Panc1 (cell line): Measurements from ENCODE around the gene PLPPR2. TPM values are rescaled to one million over a fixed set of nuclear protein-coding genes. Genes with fewer than 3 reads are reported as not detected.

Source experiments
- ATAC-seq: fragments of 200-7000 bp; cut with Tn5 transposase; 2 replicates; pipeline ENCODE4 v1.9.1; 2020; ENCODE audit warnings: mild to moderate bottlenecking, moderate library complexity
- BruUV-seq: library from RNA; stranded (reverse); fragments of 400-500 nt; replicated peaks from 2 replicates; lab custom pipeline; 2021; lab: Mats Ljungman, UMichigan
- CTCF ChIA-PET: fragments of 300-600 bp; sonication (Branson Sonifier 250); formaldehyde crosslinking; loops from one replicate; lab custom pipeline; 2022; ENCODE audit warnings: antibody characterized with exemption; lab: Charles Lee
- POLR2A ChIA-PET: fragments of 300-600 bp; sonication (Branson Sonifier 250); formaldehyde crosslinking; loops from one replicate; lab custom pipeline; 2022; ENCODE audit warnings: antibody characterized with exemption; lab: Charles Lee
- DNase-seq: peaks from one replicate; pipeline ENCODE4 v3.0.0-alpha.2; 2010; ENCODE audit warnings: low read depth, low spot score
- H3K27ac ChIP-seq: 2 replicates; pipeline ENCODE4 v1.5.1; 2011; ENCODE audit warnings: mild to moderate bottlenecking, low read length, inconsistent platforms
- H3K27me3 ChIP-seq: fragments of 200-500 bp; sonication (Bioruptor generic); 2 replicates; pipeline ENCODE4 v1.6.0; 2014; ENCODE audit warnings: low read length, inconsistent platforms; ENCODE audit not compliant: control insufficient read depth, insufficient read depth
- H3K36me3 ChIP-seq: fragments of 200-500 bp; sonication (Bioruptor generic); 2 replicates; pipeline ENCODE4 v1.5.1; 2014; ENCODE audit warnings: inconsistent platforms, mild to moderate bottlenecking, low read length, moderate library complexity; ENCODE audit not compliant: control insufficient read depth, insufficient read depth
- H3K4me1 ChIP-seq: 2 replicates; pipeline ENCODE4 v1.5.1; 2011; ENCODE audit warnings: inconsistent platforms, mild to moderate bottlenecking, low read length, moderate library complexity; ENCODE audit not compliant: control insufficient read depth, insufficient read depth
- H3K4me3 ChIP-seq, 2 experiments: 2 replicates each; pipeline ENCODE4 v1.5.1; 2011 to 2012; ENCODE audit warnings: low read depth in 2 of 2, low read length in 2 of 2, mild to moderate bottlenecking in 2 of 2, inconsistent platforms in 1 of 2, moderate library complexity in 1 of 2
- H3K9me3 ChIP-seq: fragments of 200-500 bp; sonication (Bioruptor generic); 2 replicates; pipeline ENCODE4 v1.5.1; 2014; ENCODE audit warnings: low read depth, mild to moderate bottlenecking, inconsistent platforms, low read length, moderate library complexity; ENCODE audit not compliant: control insufficient read depth, insufficient read depth
- CTCF ChIP-seq: fragments of 450-650 bp; IDR thresholded peaks from 2 replicates; pipeline ENCODE4 v1.5.1; 2017; ENCODE audit warnings: mild to moderate bottlenecking
- POLR2AphosphoS5 ChIP-seq: IDR thresholded peaks from 2 replicates; pipeline ENCODE4 v1.6.1; 2012; ENCODE audit warnings: mild to moderate bottlenecking, low read depth, low read length, moderate library complexity
- REST ChIP-seq, 2 experiments: IDR thresholded peaks; 2 replicates each; pipeline ENCODE4 v1.6.1; 2011 to 2012; ENCODE audit warnings: low read depth in 2 of 2, control low read depth in 1 of 2, low read length in 1 of 2, mild to moderate bottlenecking in 1 of 2, moderate library complexity in 1 of 2; ENCODE audit not compliant: insufficient read depth in 1 of 2
- SIN3A ChIP-seq: IDR thresholded peaks from 2 replicates; pipeline ENCODE4 v1.6.1; 2012; ENCODE audit warnings: low read depth, mild to moderate bottlenecking, low read length, moderate library complexity, borderline replicate concordance; ENCODE audit not compliant: insufficient read depth
- TCF7L2 ChIP-seq: IDR thresholded peaks from 2 replicates; pipeline ENCODE4 v1.6.1; 2011; ENCODE audit warnings: mild to moderate bottlenecking, low read depth, low read length, inconsistent platforms
- in situ Hi-C: cut with HindIII; loops from 2 replicates; pipeline ENCODE4 v1.10.0; 2016; ENCODE audit warnings: low sequenced_read_pairs, low pct_unique_long_range_greater_than_20kb
- intact Hi-C: fragments of 100-400 bp; cut with micrococcal nuclease; formaldehyde crosslinking; loops from one replicate; pipeline ENCODE4 v1.10.0; 2022; ENCODE audit not compliant: unreplicated experiment
- total RNA-seq: library from RNA; stranded (reverse); gene quantifications from one replicate; pipeline ENCODE4 v1.2.1, GENCODE V29; 2021; ENCODE audit not compliant: unreplicated experiment

The PLPPR2 gene
- total RNA-seq, 1 experiment from 2014 or later, result 43.3 TPM

DNA sequence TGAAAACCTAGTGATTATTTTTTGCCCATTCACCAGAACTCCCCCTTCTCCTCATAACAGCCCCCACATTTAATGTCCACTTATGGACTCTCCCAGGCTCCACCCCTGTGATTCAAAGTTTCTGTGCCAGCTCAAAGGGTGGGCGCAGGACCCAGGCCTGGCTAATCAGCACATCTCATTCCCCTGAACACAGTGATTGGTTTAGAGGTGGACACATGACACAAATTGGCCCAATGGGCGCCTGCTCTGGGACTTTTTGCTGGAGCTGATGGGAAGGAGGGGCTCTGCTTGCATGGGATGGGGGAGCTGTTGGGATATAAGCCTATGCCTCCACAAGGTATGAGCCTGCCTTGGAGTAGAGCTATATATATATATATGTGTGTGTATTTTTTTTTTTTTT, 35.1 kb downstream of the PLPPR2 start:
- ChIA-PET POLR2A (no interaction called here), CTCF (interaction anchor here (0.6 kb wide), 1 partner anchor 16 kb away, joined by 5 read pairs; the partner anchor contains the start of gene SWSAP1)
- no peak overlapping the region for H3K27ac ChIP-seq
- no peaks in the 10 kb centered on the region for H3K4me1 ChIP-seq
- H3K4me3 ChIP-seq, result no peak overlapping the region
- H3K36me3 ChIP-seq, result no peaks in the 10 kb centered on the region
- H3K27me3 ChIP-seq, result no peaks in the 10 kb centered on the region
- H3K9me3 ChIP-seq, result no peaks in the 10 kb centered on the region
- intact Hi-C loops (no loop called here), in situ Hi-C loops (no loop called here)
- BruUV-seq, result no TSS peak
- DNase-seq (no peak), ATAC-seq (no peak)
- TF ChIP-seq POLR2AphosphoS5, result no peak
- no peak for TF ChIP-seq REST (IDR thresholded peaks at IDR 0.05; ENCODE audit: insufficient read depth in 1 of 2, low read depth in 2 of 2, low read length in 1 of 2)
- TF ChIP-seq SIN3A, result no peak
- TF ChIP-seq TCF7L2, result no peak
- no peak for TF ChIP-seq CTCF

- BruUV-seq, result no TSS peak
- Histone ChIP-seq H3K4me3 (no peak overlapping the region), H3K9me3 (no peaks in the 10 kb centered on the region), H3K4me1 (no peaks in the 10 kb centered on the region), H3K36me3 (no peaks in the 10 kb centered on the region), H3K27ac (no peak overlapping the region), H3K27me3 (no peaks in the 10 kb centered on the region)
- ChIA-PET POLR2A (interaction anchor here (0.7 kb wide), 1 partner anchor 8 kb away, joined by 6 read pairs; no protein-coding TSS in a partner anchor), CTCF (no interaction called here)
- no peak for TF ChIP-seq TCF7L2
- no peak for TF ChIP-seq REST (IDR thresholded peaks at IDR 0.05; ENCODE audit: insufficient read depth in 1 of 2, low read depth in 2 of 2, low read length in 1 of 2)
- no peak for TF ChIP-seq CTCF
- TF ChIP-seq POLR2AphosphoS5, result no peak
- no peak for TF ChIP-seq SIN3A
- ATAC-seq, result no peak
- intact Hi-C loops, result no loop called here
- DNase-seq, result no peak
- in situ Hi-C loops, result no loop called here
These were observed 35.9 kb downstream of the PLPPR2 start for GRCh38 chr19:11390933-11391680.
